ENCODE measurements around the gene EIF2AK2.
"Not testable (repeated sequence)": the region's sequence is repeated elsewhere in the genome, so short reads cannot be mapped to it uniquely, and the experiment has no call there.

DNA sequence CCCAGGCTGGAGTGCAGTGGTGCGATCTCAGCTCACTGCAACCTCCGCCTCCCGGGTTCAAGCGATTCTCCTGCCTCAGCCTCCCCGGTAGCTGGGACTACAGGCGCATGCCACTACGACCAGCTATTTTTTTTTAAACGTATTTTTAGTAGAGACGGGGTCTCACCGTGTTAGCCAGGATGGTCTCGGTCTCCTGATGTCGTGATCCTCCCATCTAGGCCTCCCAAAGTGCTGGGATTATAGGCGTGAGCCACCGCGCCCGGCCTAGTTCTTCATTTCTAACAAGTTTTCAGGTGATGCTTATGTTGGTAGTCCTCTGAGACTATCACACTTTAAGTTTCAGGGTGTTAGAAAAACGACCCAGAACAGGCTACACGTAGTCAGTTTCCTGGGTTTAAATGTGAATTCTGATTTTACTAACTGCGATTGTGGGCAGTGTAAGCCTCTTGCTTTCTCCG, 39.1 kb upstream of the EIF2AK2 start:
- TF ChIP-seq, protein P1, sequence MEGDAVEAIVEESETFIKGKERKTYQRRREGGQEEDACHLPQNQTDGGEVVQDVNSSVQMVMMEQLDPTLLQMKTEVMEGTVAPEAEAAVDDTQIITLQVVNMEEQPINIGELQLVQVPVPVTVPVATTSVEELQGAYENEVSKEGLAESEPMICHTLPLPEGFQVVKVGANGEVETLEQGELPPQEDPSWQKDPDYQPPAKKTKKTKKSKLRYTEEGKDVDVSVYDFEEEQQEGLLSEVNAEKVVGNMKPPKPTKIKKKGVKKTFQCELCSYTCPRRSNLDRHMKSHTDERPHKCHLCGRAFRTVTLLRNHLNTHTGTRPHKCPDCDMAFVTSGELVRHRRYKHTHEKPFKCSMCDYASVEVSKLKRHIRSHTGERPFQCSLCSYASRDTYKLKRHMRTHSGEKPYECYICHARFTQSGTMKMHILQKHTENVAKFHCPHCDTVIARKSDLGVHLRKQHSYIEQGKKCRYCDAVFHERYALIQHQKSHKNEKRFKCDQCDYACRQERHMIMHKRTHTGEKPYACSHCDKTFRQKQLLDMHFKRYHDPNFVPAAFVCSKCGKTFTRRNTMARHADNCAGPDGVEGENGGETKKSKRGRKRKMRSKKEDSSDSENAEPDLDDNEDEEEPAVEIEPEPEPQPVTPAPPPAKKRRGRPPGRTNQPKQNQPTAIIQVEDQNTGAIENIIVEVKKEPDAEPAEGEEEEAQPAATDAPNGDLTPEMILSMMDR (IDR thresholded peaks at IDR 0.05), result not testable (repeated sequence)
- TF ChIP-seq POLR2A (IDR thresholded peaks at IDR 0.05), result not testable (repeated sequence)
